ENCODE measurements around the gene POLR1H. TPM values are rescaled to one million over a fixed set of nuclear protein-coding genes. Genes with fewer than 3 reads are reported as not detected.
A peak's percentile ranks its signal among the peaks of the same experiment; 100 is the strongest.

Gene POLR1H
- polyA plus RNA-seq, 1 donor from 2014 or later = 51.4 TPM

DNA sequence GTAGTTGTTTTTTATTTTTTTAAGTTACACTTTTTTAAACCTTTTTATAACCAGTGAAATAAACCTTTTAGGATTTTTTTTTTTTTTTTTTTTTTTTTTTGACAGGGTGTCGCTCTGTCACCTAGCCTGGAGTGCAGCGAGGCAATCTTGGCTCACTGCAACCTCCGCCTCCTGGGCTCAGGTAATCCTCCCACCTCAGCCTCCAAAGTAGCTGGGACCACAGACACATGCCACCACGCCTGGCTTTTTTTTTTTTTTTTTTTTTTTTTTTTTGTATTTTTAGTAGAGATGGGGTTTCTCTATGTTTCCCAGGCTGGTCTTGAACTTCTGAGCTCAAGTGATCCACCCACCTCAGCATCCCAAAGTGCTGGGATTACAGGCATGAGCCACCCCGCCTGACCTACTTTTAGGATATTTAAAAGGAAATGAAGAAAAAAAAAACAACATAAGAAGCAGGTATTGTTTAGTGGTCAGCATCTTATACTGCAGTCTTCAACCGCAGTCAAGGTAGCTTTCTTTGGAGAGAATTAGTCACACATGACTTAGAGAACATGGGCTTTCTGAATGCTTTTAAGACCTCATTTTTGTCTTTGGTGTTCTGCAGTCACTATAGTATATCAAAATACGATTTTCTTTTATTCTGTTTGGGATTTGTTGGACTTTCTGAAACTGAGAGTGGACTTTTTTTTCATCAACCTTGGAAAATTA is 1.6 kb downstream of the POLR1H start:
- H3K36me3 ChIP-seq (ENCODE audit: insufficient read depth, low read length) = no peaks in the 10 kb centered on the region
- H3F3A ChIP-seq (ENCODE audit: insufficient read depth, low read length, poor library complexity, severe bottlenecking) = peaks cover 11% of the 10 kb centered on the region
- H2AFZ ChIP-seq (ENCODE audit: low read depth, low read length) = no peak overlapping the region
- no peaks in the 10 kb centered on the region for H4K20me1 ChIP-seq (ENCODE audit: insufficient read depth)
- H3K27ac ChIP-seq (ENCODE audit: low read length) = peak overlapping the region; percentile 95
- H3K9me2 ChIP-seq (ENCODE audit: insufficient read depth, low read length) = no peaks in the 10 kb centered on the region
- H3K4me3 ChIP-seq (ENCODE audit: low read length) = peak overlapping the region; percentile 89
- no peak for TF ChIP-seq POLR2AphosphoS5 (IDR thresholded peaks at IDR 0.05)
- no peaks in the 10 kb centered on the region for H3K27me3 ChIP-seq (ENCODE audit: insufficient read depth, low read depth, low read length)
- peak overlapping the region; percentile 92 for H3K4me2 ChIP-seq (ENCODE audit: low read length)
- no peaks in the 10 kb centered on the region for H3K9me3 ChIP-seq (ENCODE audit: low read length)
- H3K9ac ChIP-seq (ENCODE audit: low read length) = peak overlapping the region; percentile 93
- H3K79me2 ChIP-seq (replicated peaks; ENCODE audit: insufficient read depth, low read length) = peaks cover 19% of the 10 kb centered on the region

DNA sequence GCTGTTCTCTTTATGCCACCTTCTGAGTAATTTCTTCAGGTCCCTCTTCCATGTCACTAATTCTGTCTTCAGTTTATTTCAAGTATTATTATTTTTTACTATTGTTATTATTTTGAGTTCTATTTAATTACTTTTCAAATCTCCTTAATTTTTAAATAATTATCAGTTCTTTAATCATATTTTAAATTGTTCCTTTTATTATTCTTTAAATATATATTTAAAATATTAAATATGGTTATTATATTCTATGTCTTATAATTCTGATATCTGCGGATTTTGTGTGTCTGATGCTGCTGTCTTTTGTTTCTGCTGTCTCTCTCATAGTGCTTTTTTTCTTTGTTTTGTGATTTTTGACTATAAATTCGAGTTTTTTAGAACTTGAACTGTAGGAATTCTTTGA is 2.2 kb downstream of the POLR1H start:
- H3K4me3 ChIP-seq (ENCODE audit: low read length) = no peak overlapping the region
- H3K9me3 ChIP-seq (ENCODE audit: low read length) = no peaks in the 10 kb centered on the region
- H3K9ac ChIP-seq (ENCODE audit: low read length) = no peak overlapping the region
- no peak for TF ChIP-seq EP300 (conservative IDR thresholded peaks at IDR 0.05; ENCODE audit: poor library complexity, severe bottlenecking)
- no peak for TF ChIP-seq EZH2 (IDR thresholded peaks at IDR 0.05; ENCODE audit: borderline replicate concordance, insufficient read depth, low read length, poor library complexity, severe bottlenecking)
- no peak for TF ChIP-seq MXI1 (conservative IDR thresholded peaks at IDR 0.05; ENCODE audit: poor library complexity, severe bottlenecking)
- TF ChIP-seq SMC3 (conservative IDR thresholded peaks at IDR 0.05; ENCODE audit: poor library complexity) = no peak
- TF ChIP-seq, protein P1, sequence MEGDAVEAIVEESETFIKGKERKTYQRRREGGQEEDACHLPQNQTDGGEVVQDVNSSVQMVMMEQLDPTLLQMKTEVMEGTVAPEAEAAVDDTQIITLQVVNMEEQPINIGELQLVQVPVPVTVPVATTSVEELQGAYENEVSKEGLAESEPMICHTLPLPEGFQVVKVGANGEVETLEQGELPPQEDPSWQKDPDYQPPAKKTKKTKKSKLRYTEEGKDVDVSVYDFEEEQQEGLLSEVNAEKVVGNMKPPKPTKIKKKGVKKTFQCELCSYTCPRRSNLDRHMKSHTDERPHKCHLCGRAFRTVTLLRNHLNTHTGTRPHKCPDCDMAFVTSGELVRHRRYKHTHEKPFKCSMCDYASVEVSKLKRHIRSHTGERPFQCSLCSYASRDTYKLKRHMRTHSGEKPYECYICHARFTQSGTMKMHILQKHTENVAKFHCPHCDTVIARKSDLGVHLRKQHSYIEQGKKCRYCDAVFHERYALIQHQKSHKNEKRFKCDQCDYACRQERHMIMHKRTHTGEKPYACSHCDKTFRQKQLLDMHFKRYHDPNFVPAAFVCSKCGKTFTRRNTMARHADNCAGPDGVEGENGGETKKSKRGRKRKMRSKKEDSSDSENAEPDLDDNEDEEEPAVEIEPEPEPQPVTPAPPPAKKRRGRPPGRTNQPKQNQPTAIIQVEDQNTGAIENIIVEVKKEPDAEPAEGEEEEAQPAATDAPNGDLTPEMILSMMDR (IDR thresholded peaks at IDR 0.05; ENCODE audit: poor library complexity, severe bottlenecking) = no peak
- no peak for TF ChIP-seq TAF1 (IDR thresholded peaks at IDR 0.05; ENCODE audit: low read depth)
- no peak for TF ChIP-seq RAD21 (conservative IDR thresholded peaks at IDR 0.05)
- TF ChIP-seq, protein P2, sequence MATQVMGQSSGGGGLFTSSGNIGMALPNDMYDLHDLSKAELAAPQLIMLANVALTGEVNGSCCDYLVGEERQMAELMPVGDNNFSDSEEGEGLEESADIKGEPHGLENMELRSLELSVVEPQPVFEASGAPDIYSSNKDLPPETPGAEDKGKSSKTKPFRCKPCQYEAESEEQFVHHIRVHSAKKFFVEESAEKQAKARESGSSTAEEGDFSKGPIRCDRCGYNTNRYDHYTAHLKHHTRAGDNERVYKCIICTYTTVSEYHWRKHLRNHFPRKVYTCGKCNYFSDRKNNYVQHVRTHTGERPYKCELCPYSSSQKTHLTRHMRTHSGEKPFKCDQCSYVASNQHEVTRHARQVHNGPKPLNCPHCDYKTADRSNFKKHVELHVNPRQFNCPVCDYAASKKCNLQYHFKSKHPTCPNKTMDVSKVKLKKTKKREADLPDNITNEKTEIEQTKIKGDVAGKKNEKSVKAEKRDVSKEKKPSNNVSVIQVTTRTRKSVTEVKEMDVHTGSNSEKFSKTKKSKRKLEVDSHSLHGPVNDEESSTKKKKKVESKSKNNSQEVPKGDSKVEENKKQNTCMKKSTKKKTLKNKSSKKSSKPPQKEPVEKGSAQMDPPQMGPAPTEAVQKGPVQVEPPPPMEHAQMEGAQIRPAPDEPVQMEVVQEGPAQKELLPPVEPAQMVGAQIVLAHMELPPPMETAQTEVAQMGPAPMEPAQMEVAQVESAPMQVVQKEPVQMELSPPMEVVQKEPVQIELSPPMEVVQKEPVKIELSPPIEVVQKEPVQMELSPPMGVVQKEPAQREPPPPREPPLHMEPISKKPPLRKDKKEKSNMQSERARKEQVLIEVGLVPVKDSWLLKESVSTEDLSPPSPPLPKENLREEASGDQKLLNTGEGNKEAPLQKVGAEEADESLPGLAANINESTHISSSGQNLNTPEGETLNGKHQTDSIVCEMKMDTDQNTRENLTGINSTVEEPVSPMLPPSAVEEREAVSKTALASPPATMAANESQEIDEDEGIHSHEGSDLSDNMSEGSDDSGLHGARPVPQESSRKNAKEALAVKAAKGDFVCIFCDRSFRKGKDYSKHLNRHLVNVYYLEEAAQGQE (IDR thresholded peaks at IDR 0.05; ENCODE audit: borderline replicate concordance) = no peak
- TF ChIP-seq POLR2AphosphoS5 (IDR thresholded peaks at IDR 0.05) = no peak
- H3K79me2 ChIP-seq (replicated peaks; ENCODE audit: insufficient read depth, low read length) = peaks cover 26% of the 10 kb centered on the region
- H3K9me2 ChIP-seq (ENCODE audit: insufficient read depth, low read length) = no peaks in the 10 kb centered on the region
- peaks cover 11% of the 10 kb centered on the region for H3F3A ChIP-seq (ENCODE audit: insufficient read depth, low read length, poor library complexity, severe bottlenecking)
- H3K4me2 ChIP-seq (ENCODE audit: low read length) = no peak overlapping the region
- H3K27ac ChIP-seq (ENCODE audit: low read length) = no peak overlapping the region
- no peaks in the 10 kb centered on the region for H4K20me1 ChIP-seq (ENCODE audit: insufficient read depth)
- H3K36me3 ChIP-seq (ENCODE audit: insufficient read depth, low read length) = no peaks in the 10 kb centered on the region
- no peak overlapping the region for H2AFZ ChIP-seq (ENCODE audit: low read depth, low read length)
- no peaks in the 10 kb centered on the region for H3K27me3 ChIP-seq (ENCODE audit: insufficient read depth, low read depth, low read length)
